GM19193 (cell line): Measurements from ENCODE around the gene PAX3.

Experiments
- POLR2A ChIP-seq: IDR thresholded peaks from 4 replicates; pipeline ENCODE4 v1.6.1; 2011; ENCODE audit not compliant: insufficient read depth, insufficient read length; ENCODE audit errors: extremely low read depth

PAX3 gene

GRCh38 chr2:222271854-222272253 lies 26.9 kb downstream of the PAX3 start:
- TF ChIP-seq POLR2A = no peak

GRCh38 chr2:222270396-222270795 lies 28.4 kb downstream of the PAX3 start:
- TF ChIP-seq POLR2A = no peak

- TF ChIP-seq POLR2A = no peak
Measured at GRCh38 chr2:222269132-222269531, 29.7 kb downstream of the PAX3 start.

- TF ChIP-seq POLR2A = no peak
Measured at GRCh38 chr2:222268311-222268990, 30.3 kb downstream of the PAX3 start.

- TF ChIP-seq POLR2A = no peak
Measured at GRCh38 chr2:222264791-222265320, 33.9 kb downstream of the PAX3 start.

GRCh38 chr2:222261504-222261903 lies 37.3 kb downstream of the PAX3 start:
- TF ChIP-seq POLR2A = no peak

GRCh38 chr2:222257645-222258044 lies 41.2 kb downstream of the PAX3 start:
- no peak for TF ChIP-seq POLR2A

- TF ChIP-seq POLR2A = no peak
Measured at GRCh38 chr2:222256250-222256649, 42.5 kb downstream of the PAX3 start.

GRCh38 chr2:222255090-222255489 lies 43.7 kb downstream of the PAX3 start:
- TF ChIP-seq POLR2A = no peak

GRCh38 chr2:222250313-222250712 lies 48.5 kb downstream of the PAX3 start:
- TF ChIP-seq POLR2A = no peak

GRCh38 chr2:222249444-222249843 lies 49.4 kb downstream of the PAX3 start:
- TF ChIP-seq POLR2A = no peak

- TF ChIP-seq POLR2A = no peak
Measured at GRCh38 chr2:222248818-222249217, 50.0 kb downstream of the PAX3 start.

GRCh38 chr2:222248256-222248655 lies 50.5 kb downstream of the PAX3 start:
- no peak for TF ChIP-seq POLR2A

- TF ChIP-seq POLR2A = no peak
Measured at GRCh38 chr2:222242532-222242931, 56.3 kb downstream of the PAX3 start.

- no peak for TF ChIP-seq POLR2A
Measured at GRCh38 chr2:222241128-222241870, 57.5 kb downstream of the PAX3 start.

GRCh38 chr2:222240676-222241049 lies 58.1 kb downstream of the PAX3 start:
- no peak for TF ChIP-seq POLR2A
